Suprapubic skin (tissue), 4 donors: Measurements from ENCODE around the gene PC. TPM values are rescaled to one million over a fixed set of nuclear protein-coding genes. Genes with fewer than 3 reads are reported as not detected.

Source experiments
- DNase-seq, 2 donors: peaks; one replicate each; pipeline ENCODE4 v3.0.0-alpha.2; 2019; ENCODE audit warnings: low spot score in 2 of 2
- H3K27ac ChIP-seq: fragments of 200-600 bp; sonication (generic); one replicate; pipeline ENCODE4 v1.5.1; 2019
- H3K27me3 ChIP-seq: fragments of 200-600 bp; sonication (generic); one replicate; pipeline ENCODE4 v1.5.1; 2019
- H3K36me3 ChIP-seq: fragments of 200-600 bp; sonication (generic); one replicate; pipeline ENCODE4 v1.5.1; 2019
- H3K4me1 ChIP-seq: fragments of 200-600 bp; sonication (generic); one replicate; pipeline ENCODE4 v1.5.1; 2019
- H3K4me3 ChIP-seq: fragments of 200-600 bp; sonication (generic); one replicate; pipeline ENCODE4 v1.5.1; 2019; ENCODE audit warnings: mild to moderate bottlenecking
- H3K9me3 ChIP-seq: fragments of 200-600 bp; sonication (generic); one replicate; pipeline ENCODE4 v1.5.1; 2019
- EP300 ChIP-seq: sonication (generic); formaldehyde crosslinking; IDR thresholded peaks from one replicate; pipeline ENCODE4 v1.6.1; 2017; ENCODE audit warnings: antibody characterized with exemption
- POLR2A ChIP-seq, 2 donors: fragments of 450-650 bp; IDR thresholded peaks; one replicate each; pipeline ENCODE4 v1.6.1; 2017; ENCODE audit warnings: antibody characterized with exemption in 2 of 2, mild to moderate bottlenecking in 2 of 2, moderate library complexity in 2 of 2
- POLR2AphosphoS5 ChIP-seq, 3 donors: sonication (generic); formaldehyde crosslinking; IDR thresholded peaks; one replicate each; pipeline ENCODE4 v1.6.1; 2017; ENCODE audit warnings: antibody characterized with exemption in 3 of 3
- WGBS: methylation state at CpG from one replicate; pipeline ENCODE4 v1.1.5; 2018; 5-methylcytosine and 5-hydroxymethylcytosine counted together
- total RNA-seq, 4 donors: library from RNA; depleted of rRNA; stranded (reverse); fragments of >200 nt; gene quantifications; one replicate each; pipeline ENCODE4 v1.1.0, GENCODE V29; 2016
- TF ChIP-seq, protein P1 (sequence below), 2 donors: fragments of 200-600 bp in 1 of 2; fragments of 450-650 bp in 1 of 2; sonication (generic) in 1 of 2; IDR thresholded peaks; one replicate each; pipeline ENCODE4 v1.5.1; 2016 to 2019; ENCODE audit warnings: antibody characterized with exemption in 2 of 2, mild to moderate bottlenecking in 1 of 2, moderate library complexity in 1 of 2

PC gene
- total RNA-seq, 4 donors from 2014 or later, result 10.8 to 25.4 (median 13.9) TPM

DNA sequence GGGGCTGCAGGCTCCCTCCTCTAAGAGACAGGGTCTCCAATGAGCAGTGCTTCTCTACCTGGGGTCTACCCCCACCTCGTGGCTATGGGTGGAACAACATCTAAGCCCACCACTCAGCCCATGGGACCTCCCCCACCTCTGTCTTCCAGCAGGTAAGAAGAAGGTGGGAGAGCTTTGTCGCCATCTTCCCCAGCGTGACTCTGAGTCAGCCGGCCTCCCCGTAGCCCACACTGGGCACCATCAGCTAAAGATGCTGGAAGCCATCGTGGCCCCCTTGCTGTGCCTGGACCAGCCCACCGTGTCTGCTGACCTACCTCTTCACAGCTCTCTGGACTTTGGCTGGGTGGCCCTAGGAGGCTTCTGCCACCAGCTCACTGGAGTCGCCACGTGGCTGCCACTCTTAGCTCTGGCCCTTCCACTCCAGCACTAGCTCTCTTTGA is 17.9 kb upstream of the PC start:
- no peaks in the 10 kb centered on the region for H3K9me3 ChIP-seq
- TF ChIP-seq, protein P1, sequence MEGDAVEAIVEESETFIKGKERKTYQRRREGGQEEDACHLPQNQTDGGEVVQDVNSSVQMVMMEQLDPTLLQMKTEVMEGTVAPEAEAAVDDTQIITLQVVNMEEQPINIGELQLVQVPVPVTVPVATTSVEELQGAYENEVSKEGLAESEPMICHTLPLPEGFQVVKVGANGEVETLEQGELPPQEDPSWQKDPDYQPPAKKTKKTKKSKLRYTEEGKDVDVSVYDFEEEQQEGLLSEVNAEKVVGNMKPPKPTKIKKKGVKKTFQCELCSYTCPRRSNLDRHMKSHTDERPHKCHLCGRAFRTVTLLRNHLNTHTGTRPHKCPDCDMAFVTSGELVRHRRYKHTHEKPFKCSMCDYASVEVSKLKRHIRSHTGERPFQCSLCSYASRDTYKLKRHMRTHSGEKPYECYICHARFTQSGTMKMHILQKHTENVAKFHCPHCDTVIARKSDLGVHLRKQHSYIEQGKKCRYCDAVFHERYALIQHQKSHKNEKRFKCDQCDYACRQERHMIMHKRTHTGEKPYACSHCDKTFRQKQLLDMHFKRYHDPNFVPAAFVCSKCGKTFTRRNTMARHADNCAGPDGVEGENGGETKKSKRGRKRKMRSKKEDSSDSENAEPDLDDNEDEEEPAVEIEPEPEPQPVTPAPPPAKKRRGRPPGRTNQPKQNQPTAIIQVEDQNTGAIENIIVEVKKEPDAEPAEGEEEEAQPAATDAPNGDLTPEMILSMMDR (IDR thresholded peaks at IDR 0.05), result peak in 1 of 2 donors; percentile 26
- TF ChIP-seq POLR2AphosphoS5 (IDR thresholded peaks at IDR 0.05) (no peak), POLR2A (IDR thresholded peaks at IDR 0.05) (no peak), EP300 (no peak)
- H3K36me3 ChIP-seq, result no peaks in the 10 kb centered on the region
- peaks cover 6% of the 10 kb centered on the region for H3K4me1 ChIP-seq
- H3K4me3 ChIP-seq, result no peak overlapping the region
- H3K27me3 ChIP-seq, result no peaks in the 10 kb centered on the region
- no peak overlapping the region for H3K27ac ChIP-seq
- DNase-seq, result no peak
- 83% methylated on average over 4 of the region's 9 CpGs for WGBS

DNA sequence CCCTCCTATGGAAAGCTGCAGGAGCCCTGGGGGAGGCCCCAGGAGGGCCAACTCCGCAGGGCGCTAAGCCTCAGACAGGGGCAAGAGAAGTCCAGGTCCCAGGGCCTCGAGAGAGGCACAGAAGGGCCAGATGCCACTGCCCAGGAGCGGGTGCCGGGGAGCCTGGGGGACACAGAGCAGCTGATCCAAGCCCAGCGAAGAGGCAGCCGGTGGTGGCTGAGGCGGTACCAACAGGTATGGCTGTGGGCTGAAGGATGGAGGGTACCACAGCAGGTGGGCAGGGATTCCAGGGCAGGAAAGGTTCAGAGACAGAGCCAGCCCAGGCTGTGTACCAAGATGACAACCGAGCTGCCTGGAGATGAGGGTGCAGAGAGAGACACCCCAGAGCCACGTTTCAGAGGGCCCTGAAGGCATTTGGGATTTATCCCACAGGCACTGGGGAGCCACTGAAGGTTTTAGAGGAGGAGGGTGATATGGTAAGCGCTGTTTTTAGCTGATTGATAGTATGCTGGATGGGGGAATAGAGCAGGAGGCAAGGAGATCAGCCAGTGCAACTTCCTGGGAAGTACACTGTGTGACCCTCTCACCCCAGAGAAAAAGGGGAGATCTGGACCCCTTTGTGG is 17.3 kb upstream of the PC start:
- no peak for DNase-seq
- 74% methylated on average over 10 of the region's 11 CpGs for WGBS
- H3K27me3 ChIP-seq, result no peaks in the 10 kb centered on the region
- no peaks in the 10 kb centered on the region for H3K36me3 ChIP-seq
- no peak overlapping the region for H3K27ac ChIP-seq
- H3K4me1 ChIP-seq, result peaks cover 8% of the 10 kb centered on the region
- TF ChIP-seq, protein P1 (IDR thresholded peaks at IDR 0.05), result no peak
- TF ChIP-seq POLR2AphosphoS5 (IDR thresholded peaks at IDR 0.05), result no peak
- TF ChIP-seq POLR2A (IDR thresholded peaks at IDR 0.05), result no peak
- TF ChIP-seq EP300, result no peak
- no peak overlapping the region for H3K4me3 ChIP-seq
- no peaks in the 10 kb centered on the region for H3K9me3 ChIP-seq

DNA sequence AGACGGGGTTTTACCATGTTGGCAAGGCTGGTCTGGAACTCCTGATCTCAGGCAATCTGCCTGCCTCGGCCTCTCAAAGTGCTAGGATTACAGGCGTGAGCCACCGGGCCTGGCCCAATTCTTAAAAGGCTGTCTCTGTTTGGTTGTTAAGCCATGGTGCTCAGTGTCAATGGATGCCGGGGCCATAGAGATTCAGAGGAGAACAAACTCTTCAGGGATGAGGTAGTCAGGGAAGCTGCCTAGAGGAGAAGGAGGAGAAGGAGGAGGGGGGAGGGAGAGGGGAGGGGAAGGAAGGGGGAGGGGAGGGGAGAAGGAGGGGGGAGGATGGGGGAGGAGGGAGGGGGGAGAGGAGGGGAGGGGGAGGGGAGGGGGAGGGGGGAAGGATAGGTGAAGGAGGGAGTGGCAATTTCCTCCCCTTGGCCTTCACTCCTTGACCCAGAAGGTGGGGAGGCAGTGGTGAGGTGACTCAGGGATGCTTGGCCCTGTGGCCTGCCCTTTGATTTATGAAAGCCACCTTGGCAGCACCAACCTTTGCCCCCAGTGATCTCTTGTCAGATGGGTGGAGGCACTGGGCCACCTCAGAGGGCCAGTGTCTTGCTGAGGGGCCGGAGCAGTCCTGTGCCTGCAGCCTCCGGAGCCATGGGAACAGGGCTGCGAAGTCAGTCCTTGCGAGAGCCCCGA is 16.7 kb upstream of the PC start, which contains the start of gene C11orf86:
C11orf86 (plus strand) TSS at position 581 of the 681 bp plus-strand sequence; CDS start at position 640, 59 bp downstream.
- H3K9me3 ChIP-seq, result no peaks in the 10 kb centered on the region
- H3K4me3 ChIP-seq, result no peak within 1 kb of the TSS
- no peaks in the 10 kb centered on the region for H3K36me3 ChIP-seq
- H3K4me1 ChIP-seq, result peaks cover 8% of the 10 kb centered on the region
- H3K27ac ChIP-seq, result no peak within 1 kb of the TSS
- H3K27me3 ChIP-seq, result no peaks in the 10 kb centered on the region
- WGBS, result 86% methylated on average over 6 of the region's 10 CpGs
- no peak for TF ChIP-seq EP300
- no peak for TF ChIP-seq POLR2AphosphoS5 (IDR thresholded peaks at IDR 0.05)
- TF ChIP-seq, protein P1 (IDR thresholded peaks at IDR 0.05), result no peak
- no peak for TF ChIP-seq POLR2A (IDR thresholded peaks at IDR 0.05)
- no peak for DNase-seq

DNA sequence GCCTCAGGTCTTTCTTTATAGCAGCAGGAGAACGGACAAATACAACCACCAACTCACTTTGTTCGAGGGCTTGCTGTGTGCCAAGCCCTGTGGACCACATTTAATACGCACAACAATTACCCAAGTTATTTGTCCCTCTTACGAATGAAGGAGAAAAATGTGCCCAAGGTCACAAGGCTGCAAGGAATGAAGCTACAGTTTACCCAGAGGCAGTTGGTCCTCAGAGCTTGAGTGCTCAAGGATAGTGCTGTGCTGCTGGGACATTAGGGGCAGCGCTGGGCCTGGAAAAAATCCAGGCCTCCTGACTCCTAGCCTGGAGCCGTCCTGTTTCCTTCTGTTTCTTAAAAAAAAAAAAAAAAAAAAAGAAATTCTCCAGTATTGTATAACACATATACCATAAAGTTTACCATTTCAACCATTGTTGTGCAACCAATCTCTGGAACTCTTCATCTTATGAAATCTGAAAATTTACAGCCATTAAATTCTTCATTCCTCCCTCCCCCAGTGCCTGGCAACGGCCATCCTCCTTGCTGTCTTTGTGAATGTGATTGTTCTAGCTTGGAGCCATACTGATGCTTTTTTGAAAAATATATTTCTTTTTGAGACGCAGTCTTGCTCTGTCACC is 15.9 kb upstream of the PC start:
- no peaks in the 10 kb centered on the region for H3K27me3 ChIP-seq

More for the DNA sequence above, 15.9 kb upstream of the PC start:
- 77% methylated on average over 8 of the region's 8 CpGs for WGBS
- TF ChIP-seq, protein P1 (IDR thresholded peaks at IDR 0.05), result no peak
- TF ChIP-seq EP300 (no peak), POLR2A (IDR thresholded peaks at IDR 0.05) (no peak), POLR2AphosphoS5 (IDR thresholded peaks at IDR 0.05) (no peak)
- H3K27ac ChIP-seq, result no peak overlapping the region
- H3K4me1 ChIP-seq, result peaks cover 8% of the 10 kb centered on the region
- H3K9me3 ChIP-seq, result no peaks in the 10 kb centered on the region
- H3K36me3 ChIP-seq, result no peaks in the 10 kb centered on the region
- no peak for DNase-seq
- H3K4me3 ChIP-seq, result no peak overlapping the region
